ENCODE data around the gene RIT1.
"Not testable (repeated sequence)": the region's sequence is repeated elsewhere in the genome, so short reads cannot be mapped to it uniquely, and the experiment has no call there.

The RIT1 gene

DNA sequence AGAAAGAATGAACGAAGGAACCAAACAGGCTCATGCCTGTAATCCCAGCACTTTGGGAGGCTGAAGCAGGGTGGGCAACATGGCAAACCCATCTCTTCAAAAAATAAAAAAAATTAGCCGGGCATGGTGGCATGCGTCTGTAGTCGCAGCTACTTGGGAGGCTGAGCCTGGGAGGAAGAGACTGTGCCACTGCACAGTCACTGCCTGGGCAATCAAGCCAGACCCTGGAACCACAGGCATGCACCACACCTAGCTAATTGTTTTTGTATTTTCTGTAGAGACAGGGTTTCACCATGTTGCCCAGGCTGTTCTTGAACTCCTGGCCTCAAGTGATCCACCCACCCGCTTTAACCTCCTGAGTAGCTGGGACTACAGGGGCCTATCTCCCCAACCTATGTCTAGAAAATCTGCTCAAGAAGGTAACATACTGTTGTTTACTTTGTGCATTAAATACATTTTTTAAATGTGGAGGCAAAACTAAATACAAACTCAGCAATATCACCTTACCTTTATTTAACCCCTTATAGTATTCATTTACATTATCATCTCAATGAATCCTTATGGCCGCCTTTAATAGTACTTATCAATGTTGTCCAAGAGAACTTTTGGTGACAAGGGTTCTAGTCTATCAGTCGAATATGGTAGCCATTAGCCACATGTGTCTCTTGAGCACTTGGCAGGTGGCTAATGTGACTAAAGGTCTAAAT, 20.3 kb upstream of the RIT1 start:
- no peak for TF ChIP-seq CTCF (IDR thresholded peaks at IDR 0.05; ENCODE audit: low read depth, low read length)
- Histone ChIP-seq H3K4me3 (ENCODE audit: low read depth, low read length) (no peak overlapping the region), H3K9me3 (no peaks in the 10 kb centered on the region), H3K4me1 (no peaks in the 10 kb centered on the region; the same call in 1 of the 2 replicates), H3K27me3 (no peaks in the 10 kb centered on the region), H3K36me3 (peaks cover 73% of the 10 kb centered on the region)
- DNase-seq: no peak

DNA sequence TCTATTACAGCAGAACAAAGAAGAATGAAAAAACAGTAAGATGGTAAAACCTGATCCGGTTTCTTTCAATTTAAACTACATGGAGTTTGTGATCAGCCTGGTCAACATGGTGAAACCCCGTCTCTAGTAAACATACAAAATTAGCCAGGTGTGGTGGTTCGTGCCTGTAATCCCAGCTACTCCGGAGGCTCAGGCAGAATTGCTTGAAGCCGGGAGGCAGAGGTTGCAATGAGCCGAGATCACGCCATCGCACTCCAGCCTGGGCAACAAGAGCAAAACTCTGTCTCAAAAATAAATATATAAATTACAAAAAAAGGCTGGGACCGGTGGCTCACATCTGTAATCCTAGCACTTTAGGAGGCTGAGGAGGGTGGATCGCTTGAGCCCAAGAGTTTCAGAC, 19.6 kb upstream of the RIT1 start:
- DNase-seq; H3K4me3 ChIP-seq (ENCODE audit: low read depth, low read length); H3K27me3 ChIP-seq; H3K4me1 ChIP-seq; H3K9me3 ChIP-seq: not testable (repeated sequence)
- peaks cover 81% of the 10 kb centered on the region for H3K36me3 ChIP-seq

GRCh38 chr1:155929057-155929456, 17.9 kb upstream of the RIT1 start:
- Histone ChIP-seq H3K27me3 (no peaks in the 10 kb centered on the region), H3K4me3 (ENCODE audit: low read depth, low read length) (no peak overlapping the region), H3K9me3 (no peaks in the 10 kb centered on the region), H3K4me1 (no peaks in the 10 kb centered on the region; the same call in 1 of the 2 replicates), H3K36me3 (peaks cover 98% of the 10 kb centered on the region)
- no peak for DNase-seq
- no peak for TF ChIP-seq CTCF (IDR thresholded peaks at IDR 0.05; ENCODE audit: low read depth, low read length)

DNA sequence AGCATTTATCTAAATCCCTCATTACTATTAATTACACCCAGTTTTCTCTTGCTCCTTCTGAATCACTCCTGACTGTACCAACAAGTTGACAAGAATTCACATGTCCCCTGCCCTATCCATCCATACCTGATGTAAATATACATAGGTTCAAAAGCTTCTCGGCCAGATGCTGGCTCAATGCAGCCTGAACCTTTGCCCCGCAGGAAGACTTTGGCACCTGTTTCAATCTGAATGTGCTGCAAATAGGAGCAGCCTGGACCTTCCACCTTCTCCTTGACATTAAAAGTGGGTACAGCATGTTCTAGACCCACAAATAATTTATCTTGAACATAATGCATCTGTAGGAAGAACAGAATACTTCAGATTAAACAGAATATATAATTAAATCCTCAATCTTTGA, 14.4 kb upstream of the RIT1 start:
- DNase-seq: no peak
- peaks cover 97% of the 10 kb centered on the region for H3K36me3 ChIP-seq
- H3K4me1 ChIP-seq: no peaks in the 10 kb centered on the region
- no peak for TF ChIP-seq CTCF (IDR thresholded peaks at IDR 0.05; ENCODE audit: low read depth, low read length)
- H3K9me3 ChIP-seq: no peaks in the 10 kb centered on the region
- no peak overlapping the region for H3K4me3 ChIP-seq (ENCODE audit: low read depth, low read length)
- H3K27me3 ChIP-seq: no peaks in the 10 kb centered on the region

DNA sequence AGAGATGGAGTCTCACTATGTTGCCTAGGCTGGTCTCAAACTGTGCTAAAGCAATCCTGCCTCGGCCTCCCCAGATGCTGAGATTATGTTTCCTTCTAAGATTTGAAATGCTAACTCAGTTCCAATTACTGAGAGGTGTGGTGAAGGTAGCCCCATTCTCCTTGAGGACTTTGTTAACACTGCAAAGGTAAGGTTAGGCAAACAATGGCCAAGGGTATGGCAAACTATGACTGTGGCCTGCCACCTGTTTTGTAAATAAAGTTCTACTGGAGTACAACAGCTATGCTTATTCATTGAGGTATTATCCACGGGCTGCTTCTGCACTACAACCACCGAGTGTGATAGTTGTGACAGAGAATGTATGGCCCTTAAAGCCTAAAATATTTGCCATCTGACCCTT, 9.6 kb upstream of the RIT1 start:
- H3K27me3 ChIP-seq: no peaks in the 10 kb centered on the region
- no peak overlapping the region for H3K4me3 ChIP-seq (ENCODE audit: low read depth, low read length)
- no peak for TF ChIP-seq CTCF (IDR thresholded peaks at IDR 0.05; ENCODE audit: low read depth, low read length)
- no peaks in the 10 kb centered on the region for H3K9me3 ChIP-seq
- no peak for DNase-seq
- H3K36me3 ChIP-seq: peaks cover 94% of the 10 kb centered on the region
- no peaks in the 10 kb centered on the region for H3K4me1 ChIP-seq

DNA sequence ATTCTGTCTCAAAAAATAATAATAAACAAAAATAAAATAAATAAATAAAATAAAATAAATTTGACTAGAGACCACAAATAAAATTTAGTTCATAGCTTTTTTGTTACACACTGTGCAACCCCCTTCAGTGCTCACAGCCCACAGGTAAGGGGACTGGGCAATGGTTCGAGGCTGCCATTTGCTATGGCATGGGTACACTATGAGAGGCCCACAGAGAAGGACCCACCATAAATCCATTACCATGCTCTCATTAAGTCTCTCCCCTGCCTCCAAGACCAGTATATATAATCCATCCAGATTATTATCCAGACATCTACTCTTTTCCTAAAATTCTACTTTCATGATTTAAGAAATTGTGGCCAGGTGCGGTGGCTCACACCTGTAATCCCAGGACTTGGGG, 8.7 kb upstream of the RIT1 start:
- H3K9me3 ChIP-seq: no peaks in the 10 kb centered on the region
- TF ChIP-seq CTCF (IDR thresholded peaks at IDR 0.05; ENCODE audit: low read depth, low read length): no peak
- H3K4me1 ChIP-seq: no peaks in the 10 kb centered on the region
- H3K36me3 ChIP-seq: peaks cover 94% of the 10 kb centered on the region
- no peak overlapping the region for H3K4me3 ChIP-seq (ENCODE audit: low read depth, low read length)
- no peak for DNase-seq
- H3K27me3 ChIP-seq: no peaks in the 10 kb centered on the region
